ENCODE data around the gene CDKN2A. TPM values are rescaled to one million over a fixed set of nuclear protein-coding genes. Genes with fewer than 3 reads are reported as not detected.

CDKN2A gene
- total RNA-seq, 1 donor from 2014 or later, result 2.5 TPM

DNA sequence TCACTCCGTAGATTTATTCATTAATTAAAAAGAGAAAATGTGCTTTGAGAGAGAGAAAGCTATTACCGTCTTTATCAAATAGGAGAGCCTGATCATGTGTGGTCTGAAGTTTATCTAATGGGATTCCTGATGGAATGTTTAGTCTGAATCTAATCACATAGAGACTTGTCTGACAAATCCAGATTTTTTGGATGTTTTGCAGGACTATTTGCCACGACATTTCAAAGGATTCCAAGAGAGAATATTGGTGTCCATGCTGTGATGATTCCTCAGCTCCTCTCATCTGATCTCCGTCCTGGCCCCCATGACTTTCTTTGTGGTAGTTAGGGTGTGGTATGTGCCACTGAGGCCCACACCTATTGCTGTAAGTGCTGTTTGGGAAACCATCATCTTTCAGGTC, 35.0 kb upstream of the CDKN2A start:
- intact Hi-C loops (cut with micrococcal nuclease), result no loop called here
- Mint-ChIP-seq H3K4me1 (peaks cover 4% of the 10 kb centered on the region), H3K9me3 (no peaks in the 10 kb centered on the region), H3K4me3 (no peak overlapping the region), H3K27me3 (peaks cover 37% of the 10 kb centered on the region), H3K36me3 (ENCODE audit: low read depth) (no peaks in the 10 kb centered on the region), H3K27ac (no peak overlapping the region)
- no peak for DNase-seq

DNA sequence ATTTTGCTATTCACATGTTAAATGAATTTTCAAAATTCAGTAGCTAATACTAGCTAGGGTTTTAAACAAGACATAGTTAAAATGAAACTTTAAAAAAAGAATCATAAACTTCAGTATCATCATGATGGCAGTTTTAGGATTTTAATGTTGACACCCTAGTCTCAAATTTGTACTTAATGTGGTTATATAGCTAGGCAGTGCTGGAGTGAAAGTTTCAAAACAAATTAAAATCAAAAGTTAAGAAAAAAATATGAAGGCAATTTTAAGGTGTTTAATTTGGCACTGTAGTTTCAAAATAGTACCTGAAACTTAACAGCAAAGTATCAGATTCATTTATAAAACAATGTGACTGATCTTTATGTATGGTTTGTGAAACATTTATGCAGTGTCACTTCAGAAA, 34.2 kb upstream of the CDKN2A start:
- DNase-seq, result no peak
- H3K9me3 Mint-ChIP-seq, result no peaks in the 10 kb centered on the region
- no peak overlapping the region for H3K4me3 Mint-ChIP-seq
- intact Hi-C loops (cut with micrococcal nuclease), result no loop called here
- H3K4me1 Mint-ChIP-seq, result peaks cover 4% of the 10 kb centered on the region
- H3K27me3 Mint-ChIP-seq, result peaks cover 43% of the 10 kb centered on the region
- no peak overlapping the region for H3K27ac Mint-ChIP-seq
- no peaks in the 10 kb centered on the region for H3K36me3 Mint-ChIP-seq (ENCODE audit: low read depth)

DNA sequence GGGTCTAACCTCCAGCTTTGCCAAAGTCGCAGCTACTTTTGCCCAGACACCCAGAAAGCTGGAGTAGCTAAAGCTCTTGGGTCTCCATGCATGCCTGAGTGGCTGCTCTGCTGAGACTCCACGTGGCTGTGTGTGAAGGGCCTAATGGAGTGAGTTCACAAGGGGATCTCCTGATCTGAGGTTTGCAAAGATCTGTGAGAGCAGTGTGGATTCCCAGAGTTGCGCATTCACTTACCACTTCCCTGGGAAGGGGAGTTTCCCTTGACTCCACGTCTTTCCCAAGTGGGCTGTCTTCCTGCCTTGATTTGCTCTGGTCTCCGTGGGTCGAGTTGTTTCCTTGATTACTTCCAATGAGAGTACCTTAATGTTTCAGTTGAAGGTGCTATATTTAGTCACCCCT, 32.5 kb upstream of the CDKN2A start:
- Mint-ChIP-seq H3K36me3 (ENCODE audit: low read depth) (no peaks in the 10 kb centered on the region), H3K9me3 (peaks cover 4% of the 10 kb centered on the region), H3K4me3 (no peak overlapping the region), H3K4me1 (peaks cover 4% of the 10 kb centered on the region), H3K27ac (no peak overlapping the region), H3K27me3 (peaks cover 49% of the 10 kb centered on the region)
- intact Hi-C loops (cut with micrococcal nuclease), result no loop called here
- no peak for DNase-seq

DNA sequence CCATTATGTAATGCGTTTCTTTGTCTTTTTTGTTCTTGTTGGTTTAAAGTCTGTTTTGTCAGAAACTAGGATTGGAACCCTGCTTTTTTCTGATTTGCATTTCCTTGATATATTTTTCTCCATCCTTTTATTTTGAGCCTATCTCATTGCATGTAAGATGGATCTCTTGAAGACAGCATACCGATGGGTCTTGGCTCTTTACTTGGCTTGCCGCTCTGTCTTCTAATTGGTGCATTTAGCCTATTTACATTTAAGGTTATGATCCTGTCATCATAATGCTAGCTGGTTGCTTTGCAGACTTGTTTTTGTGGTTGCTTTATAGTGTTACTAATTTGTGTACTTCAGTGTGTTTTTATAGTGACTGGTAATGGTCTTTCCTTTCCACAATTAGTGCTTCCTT, 28.2 kb upstream of the CDKN2A start:
- Mint-ChIP-seq H3K4me1 (no peaks in the 10 kb centered on the region), H3K27me3 (peaks cover 58% of the 10 kb centered on the region), H3K4me3 (no peak overlapping the region), H3K27ac (no peak overlapping the region), H3K36me3 (ENCODE audit: low read depth) (no peaks in the 10 kb centered on the region), H3K9me3 (peaks cover 20% of the 10 kb centered on the region)
- DNase-seq, result no peak
- intact Hi-C loops (cut with micrococcal nuclease), result no loop called here

DNA sequence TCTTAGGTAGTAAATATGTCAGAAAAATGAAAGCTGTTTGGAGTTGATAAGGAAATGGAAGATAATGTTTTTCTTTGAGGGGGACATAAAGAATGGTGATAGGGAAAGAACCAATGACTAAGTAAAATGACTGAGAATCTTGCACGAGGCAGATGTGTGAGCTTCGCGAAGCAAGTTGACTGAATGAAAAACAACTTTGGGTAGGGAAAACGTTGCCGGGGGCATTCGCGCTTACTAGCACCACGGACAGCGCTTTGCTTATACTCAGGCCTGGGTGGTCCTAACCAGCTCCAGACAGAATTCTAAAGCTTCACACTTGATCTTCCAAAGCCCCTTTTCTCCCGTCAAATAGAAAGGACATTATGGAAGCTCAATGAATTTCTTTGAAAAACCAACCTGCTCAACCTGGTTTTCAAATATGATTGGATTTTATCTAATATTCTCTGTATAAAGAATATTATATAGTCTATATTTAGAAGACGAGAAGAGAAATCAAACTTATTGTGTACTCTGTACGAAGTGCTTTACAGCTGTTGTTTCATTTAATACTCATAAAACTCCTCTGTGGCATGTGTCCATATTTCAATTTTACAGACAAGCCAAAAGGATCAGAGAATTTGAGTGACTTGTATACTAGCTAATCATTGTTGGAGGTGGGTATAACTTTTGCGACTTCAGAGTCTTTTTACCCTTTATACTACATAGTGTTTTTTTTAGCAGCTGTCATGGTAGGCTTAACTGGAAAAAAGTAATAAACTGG, 16.9 kb upstream of the CDKN2A start:
- intact Hi-C loops (cut with micrococcal nuclease), result no loop called here
- peak; percentile 69 for DNase-seq
- Mint-ChIP-seq H3K27ac (no peak overlapping the region), H3K27me3 (peaks cover 53% of the 10 kb centered on the region), H3K9me3 (peaks cover 8% of the 10 kb centered on the region), H3K4me1 (peaks cover 13% of the 10 kb centered on the region), H3K36me3 (ENCODE audit: low read depth) (no peaks in the 10 kb centered on the region), H3K4me3 (no peak overlapping the region)

DNA sequence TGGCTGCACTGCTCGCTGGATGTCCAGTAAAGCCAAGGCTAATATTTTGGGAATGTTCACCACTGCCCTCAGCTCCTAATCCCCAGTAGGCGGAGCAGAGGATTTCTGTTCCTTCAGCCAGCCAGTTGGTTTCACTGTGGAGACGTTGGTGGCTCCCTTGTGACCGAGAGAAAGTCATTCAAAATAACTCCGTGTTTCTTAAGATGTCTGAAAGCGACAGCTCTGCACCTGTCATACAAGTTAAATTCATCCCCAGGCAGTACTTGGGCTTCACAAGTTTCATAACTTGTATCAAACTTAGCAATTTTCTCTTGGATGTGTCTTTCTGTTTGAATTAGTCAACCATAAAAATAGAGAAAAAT, 15.3 kb upstream of the CDKN2A start:
- DNase-seq, result no peak
- Mint-ChIP-seq H3K4me3 (peak overlapping the region; percentile 82), H3K4me1 (peaks cover 24% of the 10 kb centered on the region), H3K27me3 (peaks cover 68% of the 10 kb centered on the region), H3K27ac (no peak overlapping the region), H3K36me3 (ENCODE audit: low read depth) (peaks cover 3% of the 10 kb centered on the region), H3K9me3 (peaks cover 8% of the 10 kb centered on the region)
- intact Hi-C loops (cut with micrococcal nuclease), result loop anchor here (1.0 to 5.0 kb wide), 2 partner anchors 73 to 229 kb away; no protein-coding TSS in a partner anchor

DNA sequence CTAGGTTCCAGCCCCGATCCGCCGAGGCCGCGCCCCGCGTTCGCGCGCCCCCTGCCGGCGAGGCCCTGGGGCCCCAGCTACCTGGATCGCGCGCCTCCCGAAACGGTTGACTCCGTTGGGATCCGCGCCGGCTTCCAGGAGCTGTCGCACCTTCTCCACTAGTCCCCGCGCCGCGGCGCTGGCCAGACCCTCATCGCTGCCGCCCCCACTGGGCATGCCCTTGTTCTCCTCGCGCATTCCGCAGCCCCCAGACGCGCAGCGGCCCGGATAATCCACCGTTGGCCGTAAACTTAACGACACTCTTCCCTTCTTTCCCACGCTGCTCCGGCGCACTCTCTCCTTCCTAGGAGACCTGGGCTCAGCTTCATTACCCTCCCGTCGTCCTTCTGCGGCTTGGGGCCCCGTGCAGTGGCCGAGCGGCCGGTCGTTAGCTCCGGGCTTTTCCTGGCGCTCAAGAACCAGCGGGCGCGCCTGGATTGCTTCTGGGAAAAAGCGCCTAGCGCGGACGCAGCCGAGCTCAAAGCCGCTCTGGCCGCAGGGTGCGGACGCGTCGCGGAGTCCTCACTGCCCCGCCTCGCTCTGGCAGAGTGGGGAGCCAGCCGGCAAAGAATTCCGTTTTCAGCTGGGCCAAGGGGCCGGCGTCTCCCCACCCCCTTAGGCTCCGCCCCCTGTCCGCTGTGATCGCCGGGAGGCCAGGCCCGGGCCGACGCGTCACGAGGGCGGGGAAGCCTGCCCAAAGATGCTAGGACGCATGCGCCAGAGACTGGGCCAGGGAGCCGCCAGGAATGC, 14.7 kb upstream of the CDKN2A start, which contains the start of gene CDKN2B:
CDKN2B (minus strand) TSS at position 589 of the 789 bp plus-strand sequence; CDS start at position 237, 352 bp downstream.
- H3K27me3 Mint-ChIP-seq, result peaks cover 73% of the 10 kb centered on the region

DNA sequence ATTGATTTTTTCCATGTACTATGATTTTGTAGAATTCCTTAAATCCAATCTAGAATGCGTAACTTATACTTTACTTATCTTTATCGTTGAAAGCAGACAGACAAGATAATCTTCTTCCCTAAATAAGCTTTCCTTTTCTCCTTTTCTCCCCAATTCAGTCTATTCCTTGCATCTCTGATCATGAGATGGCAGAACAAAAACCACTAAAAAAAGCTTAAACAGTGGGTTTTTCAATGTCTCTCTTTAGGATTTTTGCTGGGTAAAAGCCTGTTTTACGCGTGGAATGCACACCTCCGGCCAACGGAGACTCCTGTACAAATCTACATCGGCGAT, 14.2 kb upstream of the CDKN2A start:
- peaks cover 24% of the 10 kb centered on the region for H3K4me1 Mint-ChIP-seq
- peaks cover 72% of the 10 kb centered on the region for H3K27me3 Mint-ChIP-seq
- intact Hi-C loops (cut with micrococcal nuclease), result loop anchor here (1.0 to 5.0 kb wide), 6 partner anchors 12 to 195 kb away; no protein-coding TSS in a partner anchor
- no peak overlapping the region for H3K27ac Mint-ChIP-seq
- no peak for DNase-seq
- H3K4me3 Mint-ChIP-seq, result peak overlapping the region; percentile 82
- H3K36me3 Mint-ChIP-seq (ENCODE audit: low read depth), result peaks cover 3% of the 10 kb centered on the region
- peaks cover 8% of the 10 kb centered on the region for H3K9me3 Mint-ChIP-seq

More for the DNA sequence above, 14.7 kb upstream of the CDKN2A start, which contains the start of gene CDKN2B:
- H3K4me3 Mint-ChIP-seq, result peak within 1 kb of the TSS; percentile 82
- DNase-seq, result peak; percentile 94
- intact Hi-C loops (cut with micrococcal nuclease), result loop anchor here (1.0 to 5.0 kb wide), 7 partner anchors 13 to 229 kb away; no protein-coding TSS in a partner anchor
- peaks cover 8% of the 10 kb centered on the region for H3K9me3 Mint-ChIP-seq
- H3K36me3 Mint-ChIP-seq (ENCODE audit: low read depth), result peaks cover 3% of the 10 kb centered on the region
- H3K4me1 Mint-ChIP-seq, result peaks cover 24% of the 10 kb centered on the region
- H3K27ac Mint-ChIP-seq, result no peak within 1 kb of the TSS

DNA sequence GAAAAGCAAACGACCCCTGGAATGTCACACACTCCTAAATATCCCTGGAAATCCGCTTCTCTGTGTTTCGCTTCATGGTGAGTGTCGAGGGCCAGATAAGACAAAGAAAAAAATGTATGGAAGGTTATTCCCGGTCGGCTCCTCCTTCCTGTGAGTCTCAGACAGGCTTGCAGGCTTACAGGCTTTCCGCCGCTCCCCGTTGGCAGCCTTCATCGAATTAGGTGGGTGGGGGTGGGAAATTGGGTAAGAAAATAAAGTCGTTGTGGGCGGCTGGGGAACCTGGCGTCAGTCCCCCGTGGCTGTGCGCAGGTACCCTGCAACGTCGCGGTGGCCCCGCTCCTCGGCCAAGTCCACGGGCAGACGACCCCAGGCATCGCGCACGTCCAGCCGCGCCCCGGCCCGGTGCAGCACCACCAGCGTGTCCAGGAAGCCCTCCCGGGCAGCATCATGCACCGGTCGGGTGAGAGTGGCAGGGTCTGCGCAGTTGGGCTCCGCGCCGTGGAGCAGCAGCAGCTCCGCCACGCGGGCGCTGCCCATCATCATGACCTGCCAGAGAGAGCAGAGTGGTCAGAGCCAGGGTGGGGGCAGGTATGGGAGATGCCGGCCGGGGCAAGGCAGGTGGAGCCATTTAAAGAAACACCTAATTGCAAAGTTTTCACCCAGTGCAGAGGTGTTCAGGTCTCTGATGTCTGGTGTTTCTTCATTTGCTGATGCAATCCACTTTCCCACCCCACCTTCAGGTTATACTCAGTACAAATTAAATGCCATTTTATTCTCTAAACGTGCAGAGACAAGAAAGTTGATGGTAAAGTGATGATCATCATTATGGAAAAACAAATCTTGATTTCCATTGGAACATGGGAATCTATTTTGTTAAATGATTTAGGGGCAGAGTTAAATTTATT, 11.8 kb upstream of the CDKN2A start:
- Mint-ChIP-seq H3K36me3 (ENCODE audit: low read depth) (peaks cover 3% of the 10 kb centered on the region), H3K4me3 (peak overlapping the region; percentile 55), H3K27me3 (peaks cover 71% of the 10 kb centered on the region), H3K27ac (peak overlapping the region; percentile 39), H3K9me3 (no peaks in the 10 kb centered on the region), H3K4me1 (peaks cover 24% of the 10 kb centered on the region)
- DNase-seq, result peak; percentile 63
- intact Hi-C loops (cut with micrococcal nuclease), result loop anchor here (1.0 to 5.0 kb wide), 2 partner anchors 31 to 76 kb away; no protein-coding TSS in a partner anchor

DNA sequence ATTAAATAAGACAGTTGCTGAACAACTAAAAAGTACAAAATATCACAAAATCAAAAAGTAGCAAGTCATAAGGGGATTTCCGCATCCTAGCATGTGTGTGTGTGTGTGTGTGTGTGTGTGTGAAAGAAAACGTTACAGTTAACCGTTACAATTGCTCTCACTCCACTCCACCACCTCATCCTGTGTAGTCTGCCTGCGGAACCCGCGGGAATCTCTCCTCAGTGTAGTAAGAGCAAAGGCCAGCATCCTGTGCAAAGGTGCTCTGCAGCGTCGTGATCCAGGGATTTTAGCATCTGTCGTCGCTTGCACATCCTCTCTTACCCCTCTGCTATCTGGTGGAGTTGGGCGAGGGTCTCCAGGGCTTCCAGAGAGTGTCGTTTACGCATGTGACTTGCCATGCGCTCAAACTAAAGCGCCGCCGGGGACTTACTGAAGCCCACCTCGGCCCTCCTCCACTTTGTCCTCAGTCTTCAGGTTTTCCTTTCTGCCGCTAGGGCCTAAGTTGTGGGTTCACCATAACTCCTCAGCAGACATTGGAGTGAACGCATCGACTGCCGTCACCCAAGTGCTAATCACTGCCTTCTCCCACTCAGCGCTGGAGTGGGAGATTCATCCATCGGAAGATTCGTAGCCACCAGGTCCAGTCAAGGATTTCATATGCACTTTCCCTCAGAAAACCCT, 11.0 kb upstream of the CDKN2A start:
- Mint-ChIP-seq H3K36me3 (ENCODE audit: low read depth) (peaks cover 3% of the 10 kb centered on the region), H3K4me3 (peak overlapping the region; percentile 55), H3K27ac (peak overlapping the region; percentile 39), H3K9me3 (no peaks in the 10 kb centered on the region), H3K4me1 (peaks cover 24% of the 10 kb centered on the region), H3K27me3 (peaks cover 70% of the 10 kb centered on the region)
- intact Hi-C loops (cut with micrococcal nuclease), result loop anchor here (1.0 to 5.0 kb wide), 2 partner anchors 30 to 77 kb away; no protein-coding TSS in a partner anchor
- peak; percentile 74 for DNase-seq

DNA sequence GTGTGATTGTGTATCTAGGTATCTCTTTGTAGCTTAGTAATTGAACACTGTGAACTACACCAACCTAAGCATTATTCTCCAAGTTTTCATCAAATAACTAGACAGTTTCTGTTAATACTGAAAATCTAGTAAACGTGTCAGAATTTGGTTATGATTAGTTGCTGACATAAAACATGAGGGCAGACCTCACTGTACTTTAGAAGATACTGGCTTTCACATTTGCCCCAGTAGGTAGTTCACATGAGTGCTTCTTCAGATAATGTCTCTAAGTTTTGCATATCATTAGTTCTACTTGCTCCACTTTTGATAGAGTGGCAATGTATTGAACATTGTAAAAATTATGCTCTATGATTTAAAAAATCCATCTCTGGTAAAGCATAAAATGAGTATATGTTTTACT, 7.8 kb upstream of the CDKN2A start:
- Mint-ChIP-seq H3K27me3 (peaks cover 78% of the 10 kb centered on the region), H3K27ac (no peak overlapping the region), H3K4me1 (peaks cover 14% of the 10 kb centered on the region), H3K4me3 (no peak overlapping the region), H3K9me3 (no peaks in the 10 kb centered on the region), H3K36me3 (ENCODE audit: low read depth) (peaks cover 3% of the 10 kb centered on the region)
- intact Hi-C loops (cut with micrococcal nuclease), result no loop called here
- no peak for DNase-seq

DNA sequence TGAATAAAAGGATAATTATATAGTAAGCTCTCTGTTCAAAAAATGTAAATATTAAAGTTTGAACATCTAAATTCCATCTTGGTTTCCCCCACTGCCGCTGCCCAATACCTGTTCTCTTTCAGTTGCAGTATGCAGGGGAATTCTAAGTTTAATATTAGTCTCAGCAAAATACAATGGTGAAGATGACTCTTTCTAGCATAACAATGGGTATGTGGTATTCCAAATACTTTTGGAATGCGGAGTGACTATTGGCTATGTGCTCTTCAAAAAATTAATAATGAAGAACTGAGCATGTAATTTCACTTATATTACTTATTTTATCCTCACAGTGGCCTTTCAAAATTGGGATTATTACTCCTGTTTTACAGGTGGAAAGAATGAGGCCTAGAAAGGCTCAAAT, 3.8 kb upstream of the CDKN2A start:
- Mint-ChIP-seq H3K27me3 (peaks cover 62% of the 10 kb centered on the region), H3K27ac (no peak overlapping the region), H3K9me3 (no peaks in the 10 kb centered on the region), H3K36me3 (ENCODE audit: low read depth) (no peaks in the 10 kb centered on the region), H3K4me3 (no peak overlapping the region), H3K4me1 (peaks cover 22% of the 10 kb centered on the region)
- DNase-seq, result no peak
- intact Hi-C loops (cut with micrococcal nuclease), result no loop called here

DNA sequence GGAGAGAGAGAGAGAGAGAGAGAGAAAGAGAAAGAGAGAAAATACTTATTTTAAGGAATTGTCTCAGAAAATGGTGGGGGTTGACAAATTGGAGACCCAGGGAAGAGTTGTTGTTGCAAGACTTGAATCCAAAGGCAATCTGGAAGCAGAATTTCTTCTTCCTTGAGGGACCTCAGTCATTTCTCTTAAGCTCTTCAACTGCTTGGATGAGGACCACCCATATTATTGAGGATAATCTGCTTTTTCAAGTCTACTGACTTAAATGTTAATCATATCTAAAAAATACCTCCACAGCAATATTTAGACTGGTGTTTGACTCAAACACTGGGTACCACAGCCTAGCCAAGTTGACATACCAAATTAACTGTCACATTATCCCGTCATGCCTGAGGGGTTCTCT, 3.3 kb upstream of the CDKN2A start:
- H3K27me3 Mint-ChIP-seq, result peaks cover 61% of the 10 kb centered on the region
- H3K27ac Mint-ChIP-seq, result no peak overlapping the region
- peaks cover 22% of the 10 kb centered on the region for H3K4me1 Mint-ChIP-seq
- H3K9me3 Mint-ChIP-seq, result no peaks in the 10 kb centered on the region
- no peaks in the 10 kb centered on the region for H3K36me3 Mint-ChIP-seq (ENCODE audit: low read depth)
- intact Hi-C loops (cut with micrococcal nuclease), result no loop called here
- no peak overlapping the region for H3K4me3 Mint-ChIP-seq
- no peak for DNase-seq
